GM12872 (cell line): ENCODE results near the gene SFI1.

Experiments
- TF ChIP-seq, protein P1 (sequence below): IDR thresholded peaks from 3 replicates; pipeline ENCODE4 v1.5.1; 2011; ENCODE audit warnings: low read depth, mild to moderate bottlenecking, low read length, moderate library complexity; ENCODE audit not compliant: insufficient read depth

Gene SFI1

GRCh38 chr22:31647523-31648320, 151.4 kb downstream of the SFI1 start:
- TF ChIP-seq, protein P1, sequence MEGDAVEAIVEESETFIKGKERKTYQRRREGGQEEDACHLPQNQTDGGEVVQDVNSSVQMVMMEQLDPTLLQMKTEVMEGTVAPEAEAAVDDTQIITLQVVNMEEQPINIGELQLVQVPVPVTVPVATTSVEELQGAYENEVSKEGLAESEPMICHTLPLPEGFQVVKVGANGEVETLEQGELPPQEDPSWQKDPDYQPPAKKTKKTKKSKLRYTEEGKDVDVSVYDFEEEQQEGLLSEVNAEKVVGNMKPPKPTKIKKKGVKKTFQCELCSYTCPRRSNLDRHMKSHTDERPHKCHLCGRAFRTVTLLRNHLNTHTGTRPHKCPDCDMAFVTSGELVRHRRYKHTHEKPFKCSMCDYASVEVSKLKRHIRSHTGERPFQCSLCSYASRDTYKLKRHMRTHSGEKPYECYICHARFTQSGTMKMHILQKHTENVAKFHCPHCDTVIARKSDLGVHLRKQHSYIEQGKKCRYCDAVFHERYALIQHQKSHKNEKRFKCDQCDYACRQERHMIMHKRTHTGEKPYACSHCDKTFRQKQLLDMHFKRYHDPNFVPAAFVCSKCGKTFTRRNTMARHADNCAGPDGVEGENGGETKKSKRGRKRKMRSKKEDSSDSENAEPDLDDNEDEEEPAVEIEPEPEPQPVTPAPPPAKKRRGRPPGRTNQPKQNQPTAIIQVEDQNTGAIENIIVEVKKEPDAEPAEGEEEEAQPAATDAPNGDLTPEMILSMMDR = no peak

- TF ChIP-seq, protein P1 = no peak
These were observed 154.1 kb downstream of the SFI1 start for GRCh38 chr22:31650391-31650790.

DNA sequence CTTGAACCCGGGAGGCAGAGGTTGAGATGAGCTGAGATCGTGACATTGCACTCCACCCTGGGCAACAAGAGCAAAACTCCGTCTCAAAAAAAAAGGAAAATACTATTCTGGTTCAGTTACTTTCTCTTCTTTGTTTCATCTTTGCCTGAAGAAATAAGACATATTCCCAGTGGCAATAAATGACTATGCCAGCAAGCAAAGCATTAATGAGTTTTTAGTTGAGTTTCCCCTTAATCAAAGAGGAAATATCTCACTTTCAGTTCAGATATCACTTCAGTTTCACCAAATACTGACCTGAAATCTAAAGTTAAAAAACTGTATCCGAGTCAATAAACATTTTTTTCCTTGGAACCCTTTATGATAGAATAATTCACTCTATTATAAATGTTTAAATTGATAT, 155.3 kb downstream of the SFI1 start:
- TF ChIP-seq, protein P1 = no peak

DNA sequence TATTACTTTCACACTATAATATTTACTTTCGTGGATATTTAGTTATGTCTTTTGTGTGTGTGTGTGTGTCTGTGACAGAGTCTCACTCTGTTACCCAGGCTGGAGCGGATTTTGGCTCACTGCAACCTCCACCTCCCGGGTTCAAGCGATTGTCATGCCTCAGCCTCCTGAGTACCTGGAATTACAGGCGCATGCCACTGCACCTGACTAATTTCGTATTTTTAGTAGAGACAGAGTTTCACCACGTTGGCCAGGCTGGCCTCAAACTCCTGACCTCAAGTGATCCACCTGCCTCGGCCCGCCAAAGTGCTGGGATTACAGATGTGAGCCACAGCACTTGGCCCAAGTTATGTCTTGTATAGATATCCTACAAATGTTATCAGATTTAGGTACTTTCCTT, 155.8 kb downstream of the SFI1 start:
- TF ChIP-seq, protein P1 = no peak

DNA sequence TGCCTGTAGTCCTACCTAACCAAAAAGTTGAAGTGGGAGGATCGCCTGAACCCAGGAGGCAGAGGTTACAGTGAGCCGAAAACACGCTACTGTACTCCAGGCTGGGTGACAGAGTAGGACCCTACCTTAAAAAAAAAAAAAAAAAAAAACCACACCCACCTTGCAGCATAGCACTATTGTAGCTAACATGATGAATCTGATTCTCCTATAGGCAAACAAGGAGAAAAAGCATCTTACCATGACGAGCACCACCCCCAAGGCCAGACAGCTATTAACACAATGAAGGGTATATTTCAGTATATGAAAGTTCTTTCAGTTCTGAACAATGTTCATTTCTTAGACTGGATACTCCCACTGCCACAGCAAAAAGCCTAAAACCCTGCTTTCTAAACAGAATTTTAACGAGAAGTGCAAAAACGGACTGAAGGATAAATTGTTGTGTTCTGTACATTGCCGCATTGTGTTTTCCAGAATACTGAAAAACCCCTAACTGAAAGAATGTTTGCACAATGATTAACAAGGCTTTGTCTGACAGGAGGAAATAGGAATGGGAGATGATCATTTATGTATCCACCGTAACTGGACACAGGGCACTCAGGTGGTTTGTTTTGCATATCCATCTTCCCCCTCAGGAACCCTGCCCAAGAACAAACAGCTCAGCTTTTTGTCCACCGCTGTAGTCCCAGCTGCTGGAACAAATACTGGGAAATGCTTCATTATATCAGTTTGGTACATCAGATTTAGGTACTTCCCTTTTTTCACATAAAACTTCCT, 156.8 kb downstream of the SFI1 start:
- TF ChIP-seq, protein P1 = no peak

- TF ChIP-seq, protein P1 = no peak
These were observed 157.6 kb downstream of the SFI1 start for GRCh38 chr22:31653944-31654343.

DNA sequence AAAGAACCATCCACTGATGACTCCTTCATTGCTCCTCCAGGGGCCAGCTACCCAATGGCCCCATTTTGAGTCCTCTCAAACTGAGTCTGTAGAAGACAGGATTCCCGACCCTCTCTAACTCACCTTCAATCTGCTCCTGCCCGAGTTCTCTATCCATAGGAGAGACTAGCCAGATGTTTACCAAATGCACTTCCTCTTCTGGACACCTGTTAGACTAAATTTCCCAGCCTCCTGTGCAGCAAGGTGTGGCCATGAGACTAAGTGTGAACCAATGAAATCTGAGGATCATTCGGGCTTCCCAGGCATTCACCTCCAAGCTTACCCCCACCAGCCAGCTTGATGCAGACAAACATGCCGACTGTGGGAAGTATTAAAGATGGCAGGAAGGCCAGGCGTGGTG, 158.1 kb downstream of the SFI1 start:
- TF ChIP-seq, protein P1 = no peak
